A673 (cell line): ENCODE data around the gene DCN.

Source experiments
- CTCF ChIP-seq: fragments of 300-800, 200-600 bp; sonication (generic); conservative IDR thresholded peaks from 2 replicates; pipeline ENCODE4 v1.5.1; 2017; ENCODE audit warnings: low read depth, mild to moderate bottlenecking, antibody characterized with exemption, low read length, moderate library complexity, mixed read lengths
- EZH2 ChIP-seq: fragments of 200-600 bp; sonication (generic); IDR thresholded peaks from 2 replicates; pipeline ENCODE4 v1.6.1; 2017; ENCODE audit warnings: borderline replicate concordance, low read depth, mild to moderate bottlenecking, mixed read lengths, antibody characterized with exemption, low read length; ENCODE audit not compliant: poor library complexity, severe bottlenecking

- no peak for TF ChIP-seq EZH2
- no peak for TF ChIP-seq CTCF
Observed at GRCh38 chr12:91155990-91156389, 26.6 kb downstream of the DCN start.
